SH-SY5Y (cell line): Measurements from ENCODE around the gene ABCB8.

Source experiments
- GATA2 ChIP-seq: IDR thresholded peaks from 2 replicates; pipeline ENCODE4 v1.6.1; 2011; ENCODE audit warnings: mild to moderate bottlenecking, low read depth, low read length
- GATA3 ChIP-seq: IDR thresholded peaks from 2 replicates; pipeline ENCODE4 v1.6.1; 2011; ENCODE audit warnings: low read depth, mild to moderate bottlenecking, low read length, moderate library complexity

DNA sequence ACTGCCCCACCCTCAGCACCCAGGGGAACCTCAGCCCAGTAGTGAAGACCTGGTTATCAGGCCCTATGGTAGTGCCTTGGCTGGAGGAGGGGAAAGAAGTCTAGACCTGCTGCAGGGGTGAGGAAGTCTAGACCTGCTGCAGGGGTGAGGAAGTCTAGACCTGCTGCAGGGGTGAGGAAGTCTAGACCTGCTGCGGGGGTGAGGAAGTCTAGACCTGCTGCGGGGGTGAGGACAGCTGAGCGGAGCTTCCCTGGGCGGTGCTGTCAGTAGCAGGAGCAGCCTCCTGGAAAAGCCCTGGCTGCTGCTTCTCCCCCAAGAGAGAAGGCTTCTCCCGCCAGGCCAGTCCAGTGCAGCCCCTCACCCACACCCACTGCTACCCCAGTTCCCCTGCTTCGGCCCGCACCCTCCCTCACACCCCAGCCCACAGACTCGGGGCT is 31.2 kb upstream of the ABCB8 start:
- no peak for TF ChIP-seq GATA2
- TF ChIP-seq GATA3, result no peak
